Measurements from ENCODE around the gene PRDM16.
A peak's percentile ranks its signal among the peaks of the same experiment; 100 is the strongest.

PRDM16 gene

DNA sequence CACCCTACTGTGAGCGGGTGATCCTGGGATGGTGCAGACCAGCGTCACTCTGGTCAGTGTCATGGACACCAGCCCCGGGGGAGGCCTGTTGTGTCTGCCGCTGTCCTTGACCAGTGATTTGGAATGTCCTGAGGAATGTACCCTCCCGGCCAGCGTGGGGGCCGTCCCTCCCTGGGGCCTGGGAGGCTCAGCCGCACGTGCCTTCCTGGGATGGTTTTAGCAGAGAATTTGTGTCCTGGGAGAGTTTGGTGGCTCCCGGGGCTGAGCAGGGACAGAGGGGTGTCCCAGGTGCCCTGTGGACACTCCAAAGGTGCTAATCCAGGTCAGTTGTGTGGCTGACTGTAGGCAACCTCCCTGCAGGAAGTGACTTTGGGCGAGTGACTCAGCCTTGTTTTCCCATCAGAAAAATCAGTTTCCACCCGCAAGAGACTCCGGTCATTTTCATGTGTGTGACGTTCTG is 391.7 kb downstream of the PRDM16 start:
- peak; percentile 83 for DNase-seq (ENCODE audit: low read depth, low spot score)

DNA sequence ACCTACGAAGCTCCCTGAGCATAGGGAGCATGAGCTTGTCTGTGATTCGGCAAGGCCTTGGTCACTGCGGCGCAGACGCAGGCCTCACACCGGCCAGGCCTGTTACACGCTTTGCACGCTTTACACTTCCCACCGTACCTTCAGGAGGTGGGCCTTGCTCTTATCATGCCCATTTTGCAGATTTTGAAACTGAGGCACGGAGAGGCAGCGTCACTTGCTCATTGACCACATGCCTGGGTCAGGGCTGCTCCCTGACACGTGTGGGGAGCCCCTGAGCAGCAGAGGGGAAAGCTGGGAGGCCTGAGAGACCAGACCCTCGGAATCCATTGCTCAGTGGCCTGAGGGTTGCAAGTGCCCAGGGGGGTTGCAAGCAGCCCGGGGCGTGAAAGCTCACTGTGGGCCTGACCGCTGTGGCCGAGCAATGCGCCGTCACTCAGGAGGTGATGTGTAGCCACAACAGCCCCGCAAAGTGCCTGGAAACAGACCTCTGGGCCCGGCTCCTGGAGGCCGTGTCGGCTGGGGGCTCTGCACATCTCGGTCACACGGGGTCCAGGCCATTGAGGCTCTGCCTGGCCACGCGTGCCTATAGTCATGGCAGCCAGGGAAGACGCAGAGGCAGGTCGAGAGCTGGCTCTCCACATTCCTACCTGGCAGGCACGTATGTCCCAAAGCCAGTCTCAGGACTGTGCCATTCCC is 392.4 kb downstream of the PRDM16 start:
- DNase-seq (ENCODE audit: low read depth, low spot score) = no peak

DNA sequence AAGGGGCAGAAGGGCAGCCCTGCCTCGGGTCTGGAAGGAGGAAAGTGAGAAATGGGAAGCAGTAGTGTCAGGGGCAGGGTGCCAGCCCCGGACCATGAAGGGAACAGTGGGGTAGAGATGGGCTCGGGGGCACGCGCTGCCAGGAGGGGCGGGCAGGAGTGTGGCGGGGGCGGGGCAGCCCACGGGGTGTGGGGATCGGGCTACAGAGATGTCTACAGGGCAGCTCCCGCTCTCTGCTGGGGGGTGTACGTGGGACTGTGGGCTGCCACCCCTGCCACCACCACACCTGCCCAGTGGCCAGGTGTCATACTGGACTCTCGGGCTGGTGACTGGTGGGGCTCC is 392.9 kb downstream of the PRDM16 start:
- no peak for DNase-seq (ENCODE audit: low read depth, low spot score)

DNA sequence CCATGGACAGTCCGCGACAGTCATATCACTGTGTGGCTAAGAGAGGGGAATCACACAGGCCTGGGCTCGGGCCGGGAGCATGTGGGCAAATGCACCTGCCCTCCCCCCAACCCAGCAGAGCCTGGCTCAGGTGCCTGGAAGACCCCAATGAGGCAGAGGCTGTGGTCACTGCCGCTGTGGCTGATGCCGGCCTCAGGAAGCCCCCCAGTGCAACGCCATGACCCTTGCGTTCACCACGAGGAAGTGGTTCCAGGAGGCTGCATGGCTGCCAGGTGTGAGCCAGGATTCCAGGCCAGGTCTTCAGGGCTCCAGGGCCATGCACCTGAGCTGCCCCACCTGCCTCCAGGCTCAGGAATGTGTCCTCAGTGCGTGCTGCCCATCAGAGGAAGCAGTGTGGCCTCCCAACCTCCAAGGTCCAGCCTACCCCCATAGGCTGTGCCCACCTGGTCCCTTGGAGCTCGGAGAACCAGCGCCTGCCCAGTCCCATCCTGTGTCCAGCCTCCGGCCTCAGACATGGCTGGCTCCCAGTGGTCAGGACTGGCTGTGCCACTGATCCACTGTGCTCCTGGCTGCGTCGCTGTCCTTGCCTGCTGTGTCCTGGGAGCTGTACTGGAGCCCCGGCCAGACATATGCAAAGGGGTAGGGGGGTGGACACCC is 393.5 kb downstream of the PRDM16 start:
- DNase-seq (ENCODE audit: low read depth, low spot score) = no peak

DNA sequence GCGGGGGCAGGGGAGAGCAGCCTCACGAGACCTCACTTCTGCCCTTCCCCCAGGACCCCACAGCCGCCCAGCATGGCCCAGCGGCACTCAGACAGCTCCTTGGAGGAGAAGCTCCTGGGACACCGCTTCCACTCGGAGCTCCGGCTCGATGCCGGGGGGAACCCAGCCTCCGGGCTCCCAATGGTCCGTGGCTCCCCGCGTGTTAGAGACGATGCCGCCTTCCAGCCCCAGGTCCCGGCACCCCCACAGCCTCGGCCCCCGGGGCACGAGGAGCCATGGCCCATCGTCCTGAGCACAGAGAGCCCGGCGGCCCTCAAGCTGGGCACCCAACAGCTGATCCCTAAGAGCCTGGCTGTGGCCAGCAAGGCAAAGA is 394.0 kb downstream of the PRDM16 start:
- DNase-seq (ENCODE audit: low read depth, low spot score) = no peak

DNA sequence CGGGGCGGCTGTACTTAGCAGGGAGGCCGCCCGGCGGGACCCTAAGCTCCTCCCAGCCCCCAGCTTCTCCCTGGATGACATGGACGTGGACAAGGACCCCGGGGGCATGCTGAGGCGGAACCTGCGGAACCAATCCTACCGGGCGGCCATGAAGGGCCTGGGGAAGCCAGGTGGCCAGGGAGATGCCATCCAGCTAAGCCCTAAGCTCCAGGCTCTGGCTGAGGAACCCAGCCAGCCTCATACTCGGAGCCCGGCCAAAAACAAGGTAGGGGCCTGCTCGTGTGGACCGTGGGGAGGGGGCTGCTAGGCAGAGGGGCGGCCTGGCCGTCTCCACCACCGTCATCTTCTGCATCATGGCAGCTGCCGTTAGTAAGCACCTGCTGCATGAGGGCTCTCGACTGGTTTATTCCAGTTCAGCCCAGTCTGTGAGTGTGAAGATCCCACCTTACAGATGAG is 394.4 kb downstream of the PRDM16 start:
- no peak for DNase-seq (ENCODE audit: low read depth, low spot score)

DNA sequence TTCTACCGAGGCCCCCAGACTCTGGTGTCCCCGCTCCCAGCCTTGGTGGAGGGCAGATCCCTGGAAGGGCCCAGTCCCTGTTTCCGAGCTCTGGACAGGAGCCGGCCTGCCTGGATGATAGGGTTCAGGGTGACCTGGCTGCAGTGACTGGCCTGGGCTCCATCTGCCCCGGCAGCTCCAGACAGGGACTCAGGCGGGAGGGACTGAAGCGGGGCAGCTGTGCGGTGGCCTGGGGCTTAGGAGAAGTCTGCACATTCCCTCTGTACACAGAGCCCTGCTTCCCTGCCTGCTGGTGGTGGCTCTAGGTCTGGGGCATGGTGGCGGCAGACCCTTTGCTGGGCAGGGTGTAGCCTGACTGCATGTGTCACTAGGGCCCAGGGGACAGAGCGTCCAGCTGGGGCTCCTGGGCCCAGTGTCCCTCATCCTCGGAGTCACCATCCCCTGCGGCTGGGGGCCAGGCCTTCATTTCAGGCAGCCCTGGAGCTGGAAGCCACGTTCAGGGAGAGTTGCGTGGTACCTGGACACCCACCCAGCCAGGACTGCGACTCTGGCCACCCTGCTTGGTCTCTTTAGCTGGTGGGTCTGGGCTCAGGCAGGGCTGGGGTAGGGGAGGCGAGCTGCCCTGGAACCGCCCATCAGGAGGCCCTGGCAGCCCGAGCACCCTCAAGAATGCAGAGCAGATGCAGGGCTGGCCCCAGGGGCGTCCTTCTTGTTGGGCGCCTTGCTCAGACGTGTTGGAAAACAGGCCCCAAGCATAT is 395.1 kb downstream of the PRDM16 start:
- DNase-seq (ENCODE audit: low read depth, low spot score) = no peak

DNA sequence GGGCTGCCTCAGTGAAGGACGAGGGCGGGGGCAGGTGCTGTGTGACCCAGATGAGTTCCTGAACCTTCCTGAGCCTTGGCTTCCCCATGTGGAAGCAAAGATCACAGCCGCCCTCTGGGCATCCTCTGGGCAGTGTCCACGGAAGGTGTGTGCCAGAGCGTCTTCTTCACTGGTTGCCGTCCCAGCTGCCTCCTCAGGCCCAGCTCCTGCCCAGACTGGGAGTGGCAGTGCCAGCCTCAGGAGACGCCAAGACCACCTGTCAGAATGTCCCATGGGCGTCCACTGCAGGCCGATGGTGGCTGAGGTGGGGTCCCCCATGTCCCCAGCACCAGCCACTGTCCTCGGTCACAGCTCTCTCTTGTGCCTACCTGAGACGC is 395.6 kb downstream of the PRDM16 start:
- DNase-seq (ENCODE audit: low read depth, low spot score) = no peak

DNA sequence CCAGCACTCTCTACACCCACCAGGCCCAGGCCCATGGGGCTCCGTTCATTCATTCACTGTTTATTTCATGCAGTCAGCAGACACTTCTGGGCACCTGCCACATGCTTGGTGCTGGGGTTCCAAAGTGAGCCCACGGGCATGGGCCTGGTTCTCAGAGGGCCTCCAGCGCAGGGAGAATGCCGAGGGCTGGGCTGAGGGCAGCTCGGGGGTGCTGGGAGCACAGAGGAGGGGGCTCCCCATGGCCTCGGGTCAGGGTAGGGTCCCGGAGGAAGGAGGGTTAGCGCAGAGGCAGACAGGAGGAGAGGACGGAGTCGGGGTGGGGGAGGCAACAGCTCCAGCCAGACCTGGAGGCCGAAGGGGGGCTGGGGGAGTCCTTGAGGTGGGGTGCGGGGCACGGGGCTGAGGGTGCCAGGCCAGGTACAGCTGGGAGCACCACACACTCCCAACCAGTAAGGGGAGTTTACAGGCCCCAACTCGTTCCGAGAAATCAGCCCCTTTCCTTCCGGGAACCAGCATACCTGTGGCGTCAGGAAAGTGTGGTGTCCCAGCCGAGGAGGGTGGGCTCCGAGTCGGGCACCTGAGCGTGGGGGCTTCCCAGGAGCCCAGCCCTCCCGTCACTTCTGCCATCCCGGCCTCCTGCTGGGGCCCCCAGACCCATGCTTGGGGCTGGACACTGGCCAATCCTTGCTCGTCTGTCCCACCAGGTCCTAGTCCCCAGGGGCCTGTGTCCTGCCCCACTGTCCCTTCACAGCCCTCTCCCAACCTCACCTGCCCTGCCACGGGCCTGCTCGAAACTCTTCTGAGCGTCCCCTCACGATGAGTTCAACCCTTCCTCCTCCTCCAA is 396.3 kb downstream of the PRDM16 start:
- no peak for DNase-seq (ENCODE audit: low read depth, low spot score)

DNA sequence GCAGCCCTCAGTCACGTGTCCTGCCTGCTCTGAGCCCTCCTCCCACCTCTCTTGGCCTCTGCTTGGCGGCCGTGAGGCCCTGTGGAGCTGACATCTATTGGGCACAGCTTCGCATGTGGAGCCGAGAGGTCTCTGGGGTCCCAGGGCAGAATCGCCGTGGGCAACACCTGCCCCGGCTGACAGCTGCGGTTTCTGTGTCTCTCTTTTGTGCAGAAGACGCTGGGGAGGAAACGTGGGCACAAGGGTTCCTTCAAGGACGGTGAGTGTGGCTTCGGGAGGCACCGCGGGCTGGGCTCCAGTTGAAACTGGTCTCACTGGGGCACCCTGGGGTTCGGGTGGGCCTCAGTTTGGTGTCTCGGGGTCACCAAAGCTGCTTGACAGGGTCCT is 396.9 kb downstream of the PRDM16 start:
- DNase-seq (ENCODE audit: low read depth, low spot score) = no peak

DNA sequence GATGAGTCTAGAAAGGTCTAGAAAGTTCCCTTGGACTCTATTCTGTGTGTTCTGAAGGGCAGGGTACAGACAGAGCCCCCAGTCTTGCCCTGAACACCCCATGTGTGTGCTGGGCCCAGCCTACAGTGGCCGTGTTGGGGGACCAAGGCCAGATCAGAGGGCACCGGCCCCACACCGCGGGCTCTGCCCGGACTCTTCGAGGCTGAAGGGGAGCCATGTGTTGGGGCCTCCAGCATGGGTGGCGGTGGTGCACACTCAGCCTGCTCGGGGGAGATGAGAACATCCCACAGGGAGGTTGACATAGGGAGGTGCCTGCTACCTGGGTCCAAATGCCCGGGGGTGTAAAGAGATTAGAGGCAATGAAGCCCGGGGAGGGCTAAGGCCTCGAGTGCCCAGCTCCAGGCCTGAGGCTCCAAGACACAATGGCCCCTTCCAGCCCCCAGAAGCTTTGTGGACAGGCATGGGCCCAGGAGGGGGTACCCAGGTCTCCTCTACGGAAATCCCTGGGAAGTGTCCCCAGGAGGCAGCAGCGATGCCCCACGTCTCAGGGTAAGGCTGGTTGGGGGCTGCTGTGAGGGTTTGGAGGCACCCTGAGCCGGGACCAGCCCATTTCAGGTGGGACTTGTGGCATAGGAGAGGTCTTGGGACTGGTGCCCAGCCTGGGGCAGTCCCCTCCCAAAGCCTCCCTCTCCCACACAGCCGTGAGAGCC is 397.5 kb downstream of the PRDM16 start:
- DNase-seq (ENCODE audit: low read depth, low spot score) = no peak

DNA sequence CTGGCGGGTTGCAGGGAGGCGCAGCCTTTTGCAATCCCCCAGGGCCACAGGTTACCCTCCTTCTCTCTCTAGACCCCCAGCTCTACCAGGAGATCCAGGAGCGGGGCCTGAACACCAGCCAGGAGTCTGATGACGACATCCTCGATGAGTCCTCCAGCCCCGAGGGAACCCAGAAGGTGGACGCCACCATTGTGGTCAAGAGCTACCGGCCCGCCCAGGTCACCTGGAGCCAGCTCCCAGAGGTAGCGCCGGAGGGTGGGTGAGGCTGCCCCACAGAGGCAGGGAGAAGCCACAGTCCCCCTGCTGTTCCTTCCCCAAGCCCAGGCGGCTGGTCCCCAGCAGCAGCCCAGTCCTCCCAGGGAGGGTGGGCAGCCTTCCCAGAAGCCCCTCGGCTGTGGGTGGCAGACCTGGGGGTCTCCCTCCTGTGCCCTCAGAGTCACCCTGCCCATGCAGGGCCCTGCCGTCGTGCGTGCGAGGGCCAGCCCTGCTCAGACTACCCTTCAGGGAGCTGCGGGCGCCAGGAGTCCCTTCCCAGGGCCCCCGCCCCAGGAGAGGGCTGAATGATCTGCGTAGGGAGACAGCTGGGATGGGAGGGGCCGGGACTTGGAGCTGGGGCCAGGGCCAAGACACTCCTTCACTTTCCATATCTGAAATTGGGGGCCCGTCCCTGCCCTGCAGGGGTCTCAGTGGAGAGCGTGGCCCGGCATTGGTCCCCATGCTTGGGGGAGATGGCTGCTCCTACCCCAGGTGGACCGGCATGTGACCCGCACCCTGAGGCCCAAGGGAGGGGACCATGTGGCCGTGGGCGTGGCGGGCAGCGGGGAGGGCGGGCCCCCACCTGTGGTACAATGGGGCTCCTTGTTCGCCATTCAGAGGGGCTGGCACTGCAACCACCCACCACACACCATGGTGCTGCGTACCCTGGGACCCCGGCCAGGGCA is 398.4 kb downstream of the PRDM16 start:
- no peak for DNase-seq (ENCODE audit: low read depth, low spot score)

DNA sequence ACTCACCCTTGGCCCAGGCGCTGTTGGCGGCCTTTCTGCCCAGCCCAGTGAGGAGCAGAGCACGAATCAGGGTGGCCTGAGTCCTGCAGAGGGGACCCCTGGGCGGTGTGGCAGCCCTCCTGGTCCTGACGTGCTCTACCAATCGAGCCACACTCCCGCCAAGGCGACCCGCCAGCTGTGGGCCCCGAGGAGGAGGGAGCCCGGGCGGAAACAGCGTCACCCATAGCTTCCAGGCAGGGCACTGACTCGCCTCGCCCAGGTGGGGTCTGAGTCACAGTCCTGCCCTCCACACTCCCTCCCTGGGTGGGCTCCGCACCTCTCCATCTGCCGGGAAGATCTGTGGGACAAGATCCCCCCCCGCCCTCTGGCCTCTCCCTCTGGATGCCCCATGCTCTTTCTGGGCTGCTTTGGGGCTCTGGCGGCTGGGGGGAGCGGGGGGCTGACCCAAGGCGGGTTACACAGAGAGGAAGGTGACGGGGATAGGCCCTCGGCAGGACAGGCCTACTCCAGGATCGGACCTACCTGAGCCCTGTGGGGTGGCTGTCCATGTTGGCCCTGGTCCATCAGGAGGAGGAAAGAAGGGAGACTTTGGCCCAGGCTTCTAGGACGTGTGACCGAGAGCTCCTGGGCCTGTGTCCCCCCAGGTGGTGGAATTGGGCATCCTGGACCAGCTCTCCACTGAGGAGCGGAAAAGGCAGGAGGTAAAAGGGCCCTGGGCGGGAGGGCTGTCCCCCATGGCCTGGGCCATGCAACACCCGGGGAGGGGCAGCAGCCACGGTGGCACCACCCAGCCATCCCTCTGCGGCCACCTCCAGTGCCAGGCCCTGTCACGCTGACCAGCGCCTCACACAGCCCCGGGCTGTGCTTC is 399.5 kb downstream of the PRDM16 start:
- no peak for DNase-seq (ENCODE audit: low read depth, low spot score)

DNA sequence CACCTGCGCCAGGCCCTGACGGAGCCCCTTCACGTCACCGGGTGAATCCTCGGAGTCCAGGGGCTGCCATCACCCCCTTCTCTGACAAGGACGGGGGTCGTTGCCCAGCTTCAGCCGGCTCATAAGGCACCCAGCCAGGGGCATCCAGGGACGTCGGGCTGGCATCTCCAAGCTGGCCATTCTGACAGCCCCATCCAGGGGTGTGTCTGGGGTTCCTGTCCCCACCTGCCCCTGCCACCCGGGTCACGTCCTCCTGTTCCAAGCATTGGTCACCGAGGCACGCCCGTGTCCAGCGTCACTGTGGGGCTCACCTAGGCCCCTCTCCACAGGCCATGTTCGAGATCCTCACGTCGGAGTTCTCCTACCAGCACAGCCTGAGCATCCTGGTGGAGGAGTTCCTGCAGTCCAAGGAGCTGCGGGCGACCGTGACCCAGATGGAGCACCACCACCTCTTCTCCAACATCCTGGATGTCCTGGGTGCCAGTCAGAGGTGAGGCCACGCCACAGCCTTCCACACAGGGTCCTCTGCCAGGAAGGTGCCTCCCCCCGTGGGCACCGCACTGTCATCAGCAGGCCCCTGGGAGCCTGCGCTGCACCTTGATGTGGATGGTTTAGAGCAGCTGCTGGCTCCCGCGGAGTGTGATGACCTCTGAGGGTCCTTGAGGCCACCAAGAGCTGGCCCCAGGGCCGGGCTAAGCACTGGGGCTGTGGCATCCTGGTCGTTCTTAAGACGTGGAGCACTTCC is 400.3 kb downstream of the PRDM16 start:
- no peak for DNase-seq (ENCODE audit: low read depth, low spot score)

DNA sequence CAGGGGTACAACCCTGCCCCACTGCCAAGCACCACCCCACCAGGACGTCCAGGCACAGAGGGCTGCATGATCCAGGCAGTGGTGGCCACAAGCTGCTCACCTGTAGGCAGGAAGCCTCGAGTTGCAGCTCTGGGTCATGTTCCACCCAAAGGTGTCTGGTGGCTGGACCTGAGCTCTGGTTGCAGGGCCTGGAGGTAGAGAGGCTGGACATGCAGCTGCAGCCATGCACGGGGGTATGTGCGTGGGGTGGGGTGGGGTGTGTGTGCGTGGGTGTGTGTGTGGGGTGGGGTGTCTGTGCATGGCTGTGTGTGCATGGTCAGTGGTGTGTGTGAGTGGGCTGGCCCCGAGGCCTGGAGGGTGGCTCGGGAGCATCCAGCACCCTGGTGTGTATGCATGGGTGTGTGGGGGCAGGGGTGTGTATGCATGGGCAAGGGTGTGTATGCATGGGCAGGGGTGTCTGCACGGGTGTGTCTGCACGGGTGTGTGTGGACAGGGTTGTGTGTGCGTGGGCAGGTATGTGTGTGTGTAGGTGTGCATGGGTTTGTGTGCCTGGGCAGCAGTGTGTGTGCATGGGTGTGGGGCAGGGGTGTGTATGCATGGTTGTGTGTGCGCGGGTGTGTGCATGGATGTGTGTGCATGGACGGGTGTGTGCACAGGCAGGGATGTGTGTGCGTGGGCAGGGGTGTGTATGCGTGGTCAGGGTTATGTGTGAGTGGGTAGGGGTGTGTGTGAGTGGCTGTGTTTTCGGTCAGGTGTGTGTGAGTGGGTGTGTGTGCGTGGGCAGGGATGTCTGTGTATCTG is 401.0 kb downstream of the PRDM16 start:
- no peak for DNase-seq (ENCODE audit: low read depth, low spot score)

DNA sequence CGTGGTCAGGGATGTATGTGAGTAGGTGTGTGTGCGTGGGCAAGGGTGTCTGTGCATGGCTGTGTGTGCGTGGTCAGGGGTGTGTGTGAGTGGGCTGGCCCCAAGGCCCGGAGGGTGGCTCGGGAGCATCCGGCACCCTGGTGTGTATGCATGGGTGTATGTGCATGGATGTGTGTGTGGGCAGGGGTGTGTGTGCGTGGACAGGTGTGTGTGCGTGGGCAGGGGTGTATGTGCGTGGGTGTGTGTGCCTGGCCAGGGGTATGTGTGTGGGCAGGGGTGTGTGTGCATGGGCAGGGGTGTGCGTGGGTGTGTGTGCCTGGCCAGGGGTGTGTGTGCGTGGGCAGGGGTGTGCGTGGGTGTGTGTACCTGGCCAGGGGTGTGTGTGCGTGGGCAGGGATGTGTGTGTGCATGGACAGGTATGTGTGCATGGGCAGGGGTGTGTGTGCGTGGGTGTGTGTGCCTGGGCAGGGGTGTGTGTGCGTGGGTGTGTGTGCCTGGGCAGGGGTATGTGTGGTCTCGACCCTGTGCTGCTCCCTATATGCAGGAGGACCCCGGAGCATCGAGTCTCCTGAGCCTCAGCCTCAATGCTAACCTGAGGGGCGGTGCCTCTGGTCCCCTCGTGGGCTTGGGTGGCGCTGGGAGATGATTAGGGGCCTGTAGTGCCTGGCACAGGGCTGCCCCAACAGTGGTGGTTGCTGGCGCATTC is 401.8 kb downstream of the PRDM16 start:
- DNase-seq (ENCODE audit: low read depth, low spot score) = no peak

All from ELF-1 (cell line).